HepG2 (cell line): Measurements from ENCODE around the gene RREB1. TPM values are rescaled to one million over a fixed set of nuclear protein-coding genes. Genes with fewer than 3 reads are reported as not detected.

ENCODE experiments used
- ARNTL ChIP-seq: sonication (generic); formaldehyde crosslinking; IDR thresholded peaks from 2 replicates; pipeline ENCODE4 v1.4.0; 2020; ENCODE audit warnings: mild to moderate bottlenecking, missing genetic modification reagents
- SALL1 ChIP-seq: sonication (generic); formaldehyde crosslinking; IDR thresholded peaks from 2 replicates; pipeline ENCODE4 v1.8.0; 2022; ENCODE audit warnings: mild to moderate bottlenecking, missing genetic modification reagents
- SAP130 ChIP-seq: IDR thresholded peaks from 2 replicates; pipeline ENCODE4 v1.6.1; 2016; ENCODE audit warnings: low read depth
- SRF ChIP-seq: IDR thresholded peaks from 2 replicates; pipeline ENCODE4 v1.6.1; 2011; ENCODE audit warnings: mild to moderate bottlenecking, low read depth, low read length, moderate library complexity
- YEATS4 ChIP-seq: sonication (generic); formaldehyde crosslinking; IDR thresholded peaks from 2 replicates; pipeline ENCODE4 v1.4.0; 2020; ENCODE audit warnings: missing genetic modification reagents, borderline replicate concordance
- ZFX ChIP-seq: sonication (generic); formaldehyde crosslinking; IDR thresholded peaks from 2 replicates; pipeline ENCODE4 v1.4.0; 2020; ENCODE audit warnings: mild to moderate bottlenecking, low read depth, missing genetic modification reagents, moderate library complexity
- ZNF17 ChIP-seq: sonication (generic); formaldehyde crosslinking; IDR thresholded peaks from 2 replicates; pipeline ENCODE4 v1.5.0; 2020; ENCODE audit warnings: mild to moderate bottlenecking, missing genetic modification reagents
- ZNF720 ChIP-seq: sonication (generic); formaldehyde crosslinking; IDR thresholded peaks from 2 replicates; pipeline ENCODE4 v1.4.0; 2020; ENCODE audit warnings: missing genetic modification reagents
- ZNF788 ChIP-seq: sonication (generic); formaldehyde crosslinking; IDR thresholded peaks from 2 replicates; pipeline ENCODE4 v1.5.0; 2020; ENCODE audit warnings: mild to moderate bottlenecking, missing genetic modification reagents, borderline replicate concordance
- ZSCAN29 ChIP-seq: sonication (generic); formaldehyde crosslinking; conservative IDR thresholded peaks from 2 replicates; pipeline ENCODE4 v1.4.0; 2020; ENCODE audit warnings: mild to moderate bottlenecking, missing genetic modification reagents
- ZSCAN30 ChIP-seq: sonication (generic); formaldehyde crosslinking; IDR thresholded peaks from 2 replicates; pipeline ENCODE4 v1.5.0; 2020; ENCODE audit warnings: mild to moderate bottlenecking, missing genetic modification reagents
- polyA plus RNA-seq, 8 experiments: library from polyadenylated mRNA; depleted of rRNA in 3 of 8; stranded (reverse) in 7 of 8; unstranded in 1 of 8; fragments of >200 nt; fragmentation: Illumina TruSeq in 4 of 8; extraction: Trizol in 4 of 8; gene quantifications; 2 replicates each; pipeline versions ENCODE4 v1.2.1 to v1.2.3, GENCODE V29; 2011 to 2016; ENCODE audit warnings: low read depth in 4 of 8, missing spikeins in 1 of 8, mixed read lengths in 1 of 8; ENCODE audit not compliant: insufficient read depth in 1 of 8
- total RNA-seq, 5 experiments: library from RNA; depleted of rRNA; stranded (reverse); fragments of >200 nt; fragmentation: Illumina TruSeq; extraction: Trizol; gene quantifications; 2 replicates each; pipeline ENCODE4 v1.2.3, GENCODE V29; 2016; ENCODE audit warnings: low read depth in 1 of 5
- TF ChIP-seq, protein P1 (sequence below), 2 experiments: sonication (generic) in 1 of 2; formaldehyde crosslinking in 1 of 2; IDR thresholded peaks; 2 replicates each; pipeline versions ENCODE4 v1.5.1 to v1.6.1; 2011 to 2020; ENCODE audit warnings: borderline replicate concordance in 1 of 2, low read depth in 1 of 2, low read length in 1 of 2, mild to moderate bottlenecking in 1 of 2, missing genetic modification reagents in 1 of 2, moderate library complexity in 1 of 2
- TF ChIP-seq, protein P2 (sequence below): sonication (generic); formaldehyde crosslinking; IDR thresholded peaks from 2 replicates; pipeline ENCODE4 v1.4.0; 2020; ENCODE audit warnings: missing genetic modification reagents
- TF ChIP-seq, protein P3 (sequence below): sonication (generic); formaldehyde crosslinking; conservative IDR thresholded peaks from 2 replicates; pipeline ENCODE4 v1.4.0; 2020; ENCODE audit warnings: missing genetic modification reagents
- TF ChIP-seq, protein P4 (sequence below): sonication (generic); formaldehyde crosslinking; IDR thresholded peaks from 2 replicates; pipeline ENCODE4 v1.4.0; 2020; ENCODE audit warnings: missing genetic modification reagents, borderline replicate concordance

RREB1 gene
- total and polyA plus RNA-seq, 2 of the 13 experiments (the other 11 are each of a cell fraction or from before 2014, with no cell fraction given) = 6.1 to 23.2 TPM

DNA sequence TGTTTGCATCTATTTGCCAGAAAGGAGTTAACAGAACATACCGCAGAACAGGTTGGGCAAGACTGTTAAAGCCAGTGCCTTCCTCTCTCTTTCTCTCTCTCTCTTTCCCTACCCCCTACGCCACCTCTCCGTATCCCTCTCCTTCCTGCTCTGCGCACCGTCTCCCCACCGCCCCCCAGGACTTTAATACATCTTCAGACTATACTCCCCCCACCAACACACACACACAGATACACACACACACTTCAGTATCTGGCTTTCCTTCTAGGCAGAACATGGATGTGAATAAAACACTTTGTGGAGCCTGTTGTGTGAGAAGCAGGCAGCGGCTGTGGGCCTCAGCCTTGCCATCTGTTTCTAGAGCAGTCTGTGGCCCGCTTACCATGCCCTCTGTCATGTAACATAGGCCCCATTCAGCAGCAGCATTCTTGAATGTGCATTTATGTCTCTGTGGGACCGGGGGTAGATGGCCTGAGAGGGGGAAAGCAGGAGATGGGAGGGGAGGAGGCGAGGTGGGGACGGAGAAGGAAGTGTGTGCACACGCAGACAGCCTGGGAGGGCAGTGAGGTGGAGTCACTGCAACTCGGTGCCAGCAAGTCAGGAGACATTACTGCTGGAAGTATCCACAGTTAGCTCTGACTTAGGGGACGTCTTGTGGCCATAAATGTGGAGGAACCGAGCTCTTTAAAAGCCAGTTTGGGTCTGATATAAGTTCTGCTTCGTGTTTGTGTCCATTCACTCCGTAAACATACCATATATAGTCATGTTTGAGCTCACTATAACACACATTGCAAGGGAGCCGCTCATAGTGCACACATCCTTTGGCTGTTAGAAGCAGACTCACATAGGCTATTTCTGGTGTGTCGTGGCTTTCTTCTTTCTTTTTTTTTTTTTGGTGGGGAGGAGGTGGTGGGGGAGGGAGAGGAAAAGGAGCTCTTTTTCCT is 38.4 kb downstream of the RREB1 start (continued):
- TF ChIP-seq, protein P1, sequence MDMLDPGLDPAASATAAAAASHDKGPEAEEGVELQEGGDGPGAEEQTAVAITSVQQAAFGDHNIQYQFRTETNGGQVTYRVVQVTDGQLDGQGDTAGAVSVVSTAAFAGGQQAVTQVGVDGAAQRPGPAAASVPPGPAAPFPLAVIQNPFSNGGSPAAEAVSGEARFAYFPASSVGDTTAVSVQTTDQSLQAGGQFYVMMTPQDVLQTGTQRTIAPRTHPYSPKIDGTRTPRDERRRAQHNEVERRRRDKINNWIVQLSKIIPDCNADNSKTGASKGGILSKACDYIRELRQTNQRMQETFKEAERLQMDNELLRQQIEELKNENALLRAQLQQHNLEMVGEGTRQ (IDR thresholded peaks at IDR 0.05; ENCODE audit: low read depth, low read length) = no peak
- TF ChIP-seq, protein P1 (CRISPR knock-in tag; IDR thresholded peaks at IDR 0.05; ENCODE audit: borderline replicate concordance) = peak; percentile 79; the same call in 1 of the 2 replicates
- 0 out of 2 replicates have a peak, but pooled peaks have one; percentile 26 for TF ChIP-seq YEATS4 (CRISPR knock-in tag)
- TF ChIP-seq, protein P2, sequence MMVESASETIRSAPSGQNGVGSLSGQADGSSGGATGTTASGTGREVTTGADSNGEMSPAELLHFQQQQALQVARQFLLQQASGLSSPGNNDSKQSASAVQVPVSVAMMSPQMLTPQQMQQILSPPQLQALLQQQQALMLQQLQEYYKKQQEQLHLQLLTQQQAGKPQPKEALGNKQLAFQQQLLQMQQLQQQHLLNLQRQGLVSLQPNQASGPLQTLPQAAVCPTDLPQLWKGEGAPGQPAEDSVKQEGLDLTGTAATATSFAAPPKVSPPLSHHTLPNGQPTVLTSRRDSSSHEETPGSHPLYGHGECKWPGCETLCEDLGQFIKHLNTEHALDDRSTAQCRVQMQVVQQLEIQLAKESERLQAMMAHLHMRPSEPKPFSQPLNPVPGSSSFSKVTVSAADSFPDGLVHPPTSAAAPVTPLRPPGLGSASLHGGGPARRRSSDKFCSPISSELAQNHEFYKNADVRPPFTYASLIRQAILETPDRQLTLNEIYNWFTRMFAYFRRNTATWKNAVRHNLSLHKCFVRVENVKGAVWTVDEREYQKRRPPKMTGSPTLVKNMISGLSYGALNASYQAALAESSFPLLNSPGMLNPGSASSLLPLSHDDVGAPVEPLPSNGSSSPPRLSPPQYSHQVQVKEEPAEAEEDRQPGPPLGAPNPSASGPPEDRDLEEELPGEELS = peak; percentile 31; the same call in 1 of the 2 replicates
- 0 out of 2 replicates have a peak, but pooled peaks have one; percentile 26 for TF ChIP-seq ZFX
- TF ChIP-seq ZNF17 = no peak
- TF ChIP-seq ZSCAN30 (CRISPR knock-in tag) = no peak
- TF ChIP-seq ZSCAN29 (CRISPR knock-in tag) = 0 out of 2 replicates have a peak, but pooled peaks have one; percentile 40
- TF ChIP-seq SRF = peak; percentile 97
- peak; percentile 76 for TF ChIP-seq ZNF788 (CRISPR knock-in tag)
- TF ChIP-seq SAP130 (CRISPR knock-in tag) = peak; percentile 41
- TF ChIP-seq ZNF720 = no peak
- TF ChIP-seq, protein P3, sequence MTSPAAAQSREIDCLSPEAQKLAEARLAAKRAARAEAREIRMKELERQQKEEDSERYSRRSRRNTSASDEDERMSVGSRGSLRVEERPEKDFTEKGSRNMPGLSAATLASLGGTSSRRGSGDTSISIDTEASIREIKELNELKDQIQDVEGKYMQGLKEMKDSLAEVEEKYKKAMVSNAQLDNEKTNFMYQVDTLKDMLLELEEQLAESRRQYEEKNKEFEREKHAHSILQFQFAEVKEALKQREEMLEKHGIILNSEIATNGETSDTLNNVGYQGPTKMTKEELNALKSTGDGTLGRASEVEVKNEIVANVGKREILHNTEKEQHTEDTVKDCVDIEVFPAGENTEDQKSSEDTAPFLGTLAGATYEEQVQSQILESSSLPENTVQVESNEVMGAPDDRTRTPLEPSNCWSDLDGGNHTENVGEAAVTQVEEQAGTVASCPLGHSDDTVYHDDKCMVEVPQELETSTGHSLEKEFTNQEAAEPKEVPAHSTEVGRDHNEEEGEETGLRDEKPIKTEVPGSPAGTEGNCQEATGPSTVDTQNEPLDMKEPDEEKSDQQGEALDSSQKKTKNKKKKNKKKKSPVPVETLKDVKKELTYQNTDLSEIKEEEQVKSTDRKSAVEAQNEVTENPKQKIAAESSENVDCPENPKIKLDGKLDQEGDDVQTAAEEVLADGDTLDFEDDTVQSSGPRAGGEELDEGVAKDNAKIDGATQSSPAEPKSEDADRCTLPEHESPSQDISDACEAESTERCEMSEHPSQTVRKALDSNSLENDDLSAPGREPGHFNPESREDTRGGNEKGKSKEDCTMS (CRISPR knock-in tag) = no peak
- 0 out of 2 replicates have a peak, but pooled peaks have one; percentile 13 for TF ChIP-seq ARNTL (CRISPR knock-in tag)
- peak; percentile 34; the same call in 1 of the 2 replicates for TF ChIP-seq SALL1 (CRISPR knock-in tag)
- TF ChIP-seq, protein P4, sequence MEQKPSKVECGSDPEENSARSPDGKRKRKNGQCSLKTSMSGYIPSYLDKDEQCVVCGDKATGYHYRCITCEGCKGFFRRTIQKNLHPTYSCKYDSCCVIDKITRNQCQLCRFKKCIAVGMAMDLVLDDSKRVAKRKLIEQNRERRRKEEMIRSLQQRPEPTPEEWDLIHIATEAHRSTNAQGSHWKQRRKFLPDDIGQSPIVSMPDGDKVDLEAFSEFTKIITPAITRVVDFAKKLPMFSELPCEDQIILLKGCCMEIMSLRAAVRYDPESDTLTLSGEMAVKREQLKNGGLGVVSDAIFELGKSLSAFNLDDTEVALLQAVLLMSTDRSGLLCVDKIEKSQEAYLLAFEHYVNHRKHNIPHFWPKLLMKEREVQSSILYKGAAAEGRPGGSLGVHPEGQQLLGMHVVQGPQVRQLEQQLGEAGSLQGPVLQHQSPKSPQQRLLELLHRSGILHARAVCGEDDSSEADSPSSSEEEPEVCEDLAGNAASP (CRISPR knock-in tag) = no peak
